GF-D8 (cell line): ENCODE results near the gene MRPS35.

ENCODE experiments used
- DNase-seq: peaks from one replicate; lab custom pipeline; 2025; lab: John Stamatoyannopoulos, UW

MRPS35 gene

DNA sequence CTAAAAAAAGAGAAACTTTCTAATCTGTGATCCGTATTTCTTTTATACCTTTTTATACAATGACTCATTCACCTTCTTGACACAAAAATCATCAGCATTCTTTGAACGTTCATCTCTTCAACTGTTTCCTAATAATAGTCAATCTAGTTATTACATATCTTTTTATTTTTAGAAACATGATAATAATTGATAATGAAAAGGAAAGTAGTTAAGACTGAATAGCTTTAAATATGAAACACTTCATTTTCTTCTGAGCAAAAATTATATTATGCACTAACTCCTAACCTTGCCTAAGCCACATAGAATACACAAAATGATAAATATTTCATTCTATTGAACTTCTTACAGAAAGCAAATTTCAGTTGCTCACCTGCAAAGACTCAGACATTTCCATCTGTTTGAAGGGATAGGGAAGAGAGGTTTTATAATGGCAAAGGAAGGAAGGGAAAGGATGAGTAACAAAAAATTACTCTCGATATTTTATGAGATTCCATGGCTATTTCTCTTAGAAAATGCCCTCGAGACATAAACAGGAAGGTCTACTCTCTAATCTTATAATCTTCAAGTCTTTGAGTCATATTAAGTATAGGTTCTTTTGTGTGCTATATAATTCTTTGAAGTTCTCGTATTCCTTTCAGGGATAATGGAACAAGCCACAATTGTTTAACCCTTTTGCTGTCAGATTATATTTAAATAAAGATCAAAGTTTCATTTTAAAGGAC, 61.9 kb downstream of the MRPS35 start:
- no peak for DNase-seq

DNA sequence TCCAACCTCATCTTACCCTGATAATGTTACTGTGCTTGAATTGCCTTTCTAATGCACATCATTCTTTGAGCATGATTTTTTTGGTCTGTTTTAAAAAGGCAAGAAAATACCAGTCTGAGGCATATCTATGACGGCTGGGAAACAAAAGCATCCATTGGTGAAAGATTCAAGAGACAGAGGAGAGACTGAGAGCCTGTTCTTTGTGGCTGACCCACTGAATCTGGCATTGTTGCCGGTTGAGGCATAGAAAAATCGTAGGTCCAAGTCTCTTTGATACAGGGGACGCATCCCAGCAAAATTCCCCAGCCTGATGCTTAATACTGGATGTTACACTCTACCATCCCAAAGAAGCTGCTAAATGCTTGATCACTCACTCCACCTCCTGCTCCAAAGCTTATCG, 66.5 kb downstream of the MRPS35 start:
- no peak for DNase-seq

DNA sequence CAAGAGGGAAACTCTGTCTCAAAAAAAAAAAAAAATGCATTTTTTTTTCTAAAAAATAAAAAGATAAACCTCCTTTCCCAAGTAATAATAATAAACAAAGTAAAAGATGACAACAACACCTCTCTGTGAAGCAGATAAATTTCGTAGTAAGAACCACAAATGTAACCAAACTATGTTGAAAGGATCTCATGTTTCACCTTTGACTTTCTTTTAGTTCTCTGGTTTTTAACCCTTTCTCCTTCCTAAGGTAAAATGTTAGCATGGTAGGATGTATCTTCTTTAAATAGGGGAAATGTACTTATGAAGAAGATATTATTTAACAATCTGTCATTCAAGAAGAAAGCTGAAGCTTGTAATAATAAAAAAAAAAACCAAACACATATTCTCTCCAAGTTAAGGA, 67.6 kb downstream of the MRPS35 start:
- no peak for DNase-seq

DNA sequence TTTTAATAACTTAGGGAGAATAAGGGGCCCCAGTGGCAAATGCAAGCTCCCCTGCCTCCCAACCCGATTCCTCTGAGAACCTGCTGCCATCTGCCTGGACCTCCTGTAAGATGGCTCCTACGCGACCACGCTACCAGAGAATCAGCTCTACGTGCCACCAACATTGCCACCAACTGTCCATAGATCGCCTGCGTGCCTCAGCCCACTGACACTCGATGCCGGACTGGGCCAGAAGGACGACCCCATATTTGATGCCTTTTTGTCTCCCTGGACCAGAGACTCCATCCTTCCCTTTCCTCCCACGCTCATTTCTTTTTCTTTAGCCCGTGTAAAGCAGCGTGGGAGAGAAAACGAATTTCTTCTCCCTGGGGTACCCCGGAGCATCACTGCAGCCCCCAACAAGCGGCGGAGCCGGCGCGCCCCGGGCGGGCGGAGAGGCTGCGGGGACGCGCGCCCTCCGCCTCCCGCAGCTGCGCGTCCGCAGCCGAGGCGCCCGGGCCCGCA, 68.8 kb downstream of the MRPS35 start:
- no peak for DNase-seq

DNA sequence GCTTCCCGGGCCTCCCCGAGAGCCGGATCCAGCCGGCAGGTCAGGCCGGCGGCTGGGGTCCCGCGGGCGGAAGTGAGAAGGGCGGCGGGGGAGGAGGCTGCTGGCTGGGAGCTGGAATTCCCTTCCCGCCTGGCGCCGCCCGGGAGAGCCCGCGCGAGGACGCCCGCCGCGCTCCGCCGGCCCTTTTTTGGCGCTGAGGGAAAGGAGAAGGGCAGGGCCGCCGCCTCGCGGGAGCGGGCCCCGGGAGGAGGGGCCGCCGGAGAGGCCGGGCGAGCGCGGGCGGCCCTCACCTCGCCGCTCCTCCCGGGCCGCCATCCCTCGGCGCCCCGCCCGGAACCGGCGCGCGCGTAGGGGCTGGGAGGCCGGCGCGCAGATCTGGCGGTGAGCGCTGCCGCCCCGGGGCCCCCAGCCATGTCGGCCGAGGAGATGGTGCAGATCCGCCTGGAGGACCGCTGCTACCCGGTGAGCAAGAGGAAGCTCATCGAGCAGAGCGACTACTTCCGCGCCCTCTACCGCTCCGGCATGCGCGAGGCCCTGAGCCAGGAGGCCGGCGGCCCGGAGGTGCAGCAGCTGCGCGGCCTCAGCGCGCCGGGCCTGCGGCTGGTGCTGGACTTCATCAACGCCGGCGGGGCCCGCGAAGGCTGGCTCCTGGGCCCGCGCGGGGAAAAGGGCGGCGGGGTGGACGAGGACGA, 69.4 kb downstream of the MRPS35 start, which contains the start of the genes KLHL42 and MANSC4:
TSS of gene KLHL42 (plus strand) at position 314 of the 692 bp plus-strand sequence. CDS start at position 412, 98 bp downstream.
TSS of gene MANSC4 (minus strand) at position 317 of the 692 bp plus-strand sequence. CDS start 8,960 bp downstream, outside the sequence.
- peak; percentile 21 for DNase-seq

DNA sequence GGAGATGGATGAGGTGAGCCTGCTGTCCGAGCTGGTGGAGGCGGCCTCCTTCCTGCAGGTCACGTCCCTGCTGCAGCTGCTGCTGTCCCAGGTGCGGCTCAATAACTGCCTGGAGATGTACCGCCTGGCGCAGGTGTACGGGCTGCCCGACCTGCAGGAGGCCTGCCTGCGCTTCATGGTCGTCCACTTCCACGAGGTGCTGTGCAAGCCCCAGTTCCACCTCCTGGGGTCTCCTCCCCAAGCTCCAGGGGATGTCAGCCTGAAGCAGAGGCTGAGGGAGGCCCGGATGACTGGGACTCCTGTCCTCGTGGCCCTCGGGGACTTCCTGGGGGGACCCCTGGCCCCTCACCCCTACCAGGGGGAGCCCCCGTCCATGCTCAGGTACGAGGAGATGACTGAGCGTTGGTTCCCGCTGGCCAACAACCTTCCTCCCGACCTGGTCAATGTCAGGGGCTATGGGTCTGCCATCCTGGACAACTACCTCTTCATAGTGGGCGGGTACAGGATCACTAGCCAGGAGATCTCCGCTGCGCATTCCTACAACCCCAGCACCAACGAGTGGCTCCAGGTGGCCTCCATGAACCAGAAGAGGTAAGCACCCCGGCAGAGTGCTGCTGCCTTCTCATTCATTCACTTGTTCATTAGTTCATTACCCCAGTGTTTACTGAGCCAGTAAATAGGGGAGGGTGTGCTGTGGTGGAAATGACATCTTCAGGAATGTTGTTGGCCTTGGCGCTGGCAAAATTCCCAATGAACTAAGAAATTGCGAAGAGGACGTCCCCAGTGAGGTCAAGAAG, 70.2 kb downstream of the MRPS35 start:
- DNase-seq: no peak

DNA sequence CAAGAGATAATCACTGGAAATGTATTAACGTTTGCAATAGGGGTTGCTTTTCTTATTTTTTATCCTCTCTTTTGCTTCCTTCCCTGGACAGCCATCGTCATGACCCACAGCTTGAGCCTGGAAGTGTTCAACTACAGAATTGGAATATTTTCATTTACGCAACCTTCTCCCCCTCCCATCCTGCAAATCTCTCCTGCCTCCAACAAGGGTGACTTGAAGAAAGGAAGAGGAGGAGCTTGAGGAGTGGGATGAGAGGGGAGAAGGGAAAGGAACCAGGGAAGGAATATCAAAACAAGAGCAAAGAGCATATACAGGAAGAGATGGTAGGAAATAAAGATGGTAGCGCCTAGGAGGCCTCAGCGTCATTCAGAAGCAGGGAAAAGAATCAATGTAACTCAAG, 71.0 kb downstream of the MRPS35 start:
- no peak for DNase-seq

DNA sequence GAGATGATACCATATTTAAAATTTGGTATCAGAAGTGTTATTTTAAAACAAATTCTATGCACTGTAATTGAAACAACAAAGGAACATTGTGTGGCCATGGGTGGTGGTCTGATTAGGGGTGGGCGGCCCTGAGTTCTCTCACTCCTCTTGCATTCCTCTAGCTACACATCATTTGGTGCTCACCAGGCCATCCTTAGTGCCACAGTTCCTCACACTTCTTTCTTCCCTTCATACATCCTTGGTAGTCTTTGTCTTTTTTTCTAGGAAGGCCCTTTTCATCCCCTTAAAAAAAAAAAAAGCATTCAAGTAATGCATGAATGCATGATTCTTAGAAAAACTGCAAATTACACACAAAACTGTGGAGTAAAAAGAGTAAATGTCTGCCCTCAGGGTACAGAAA, 71.8 kb downstream of the MRPS35 start:
- DNase-seq: no peak

DNA sequence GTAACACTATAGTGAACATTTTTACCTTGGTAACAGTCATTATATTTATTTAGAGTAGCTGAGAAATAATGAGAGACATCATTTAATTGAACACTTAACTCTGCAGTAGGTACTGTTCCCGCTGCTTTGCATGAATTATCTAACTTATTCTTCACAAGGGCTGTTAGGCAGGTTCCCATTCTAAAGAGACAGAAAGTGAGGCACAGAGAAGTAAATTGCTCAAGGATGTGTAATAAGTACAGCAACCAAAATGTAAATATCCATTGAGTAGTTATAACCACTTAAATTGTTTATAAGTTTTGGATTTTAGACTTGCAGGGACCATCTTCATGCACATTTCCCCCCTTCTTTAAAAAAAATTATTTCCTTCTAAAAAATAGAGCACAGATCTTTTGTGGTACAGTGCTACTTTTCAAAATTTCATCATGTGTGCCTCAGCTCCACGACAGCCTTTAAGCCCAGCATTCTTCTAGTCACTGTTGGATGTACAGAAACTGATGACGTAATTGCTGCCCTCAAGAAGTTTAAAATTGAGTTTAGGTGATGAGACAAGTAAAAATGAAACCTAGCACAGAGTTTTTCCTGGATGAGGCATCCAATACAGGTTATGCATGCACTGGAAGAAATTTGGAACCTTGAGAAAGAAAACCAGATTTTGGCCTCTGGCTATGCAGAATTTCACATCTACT, 75.4 kb downstream of the MRPS35 start:
- DNase-seq: peak; percentile 43

DNA sequence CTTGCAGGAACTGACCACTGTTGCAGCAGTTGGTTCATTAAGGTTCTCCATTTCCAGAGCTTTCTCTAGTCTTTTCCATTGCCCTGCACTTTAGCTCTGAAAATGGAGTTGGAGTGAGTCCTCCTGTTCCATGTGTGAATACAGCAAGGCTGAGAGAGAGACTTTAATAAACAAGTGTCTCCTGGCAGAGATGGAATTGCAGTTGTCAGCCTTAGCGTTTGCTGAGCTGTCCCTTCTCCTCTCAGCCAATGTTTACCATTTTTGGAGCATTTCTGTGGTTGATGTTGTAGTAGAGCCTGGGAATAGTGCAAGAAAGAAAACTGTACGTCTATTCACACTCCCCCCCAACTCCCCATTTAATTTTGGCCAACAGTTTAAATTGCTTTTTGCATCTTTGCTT, 76.9 kb downstream of the MRPS35 start:
- DNase-seq: no peak

DNA sequence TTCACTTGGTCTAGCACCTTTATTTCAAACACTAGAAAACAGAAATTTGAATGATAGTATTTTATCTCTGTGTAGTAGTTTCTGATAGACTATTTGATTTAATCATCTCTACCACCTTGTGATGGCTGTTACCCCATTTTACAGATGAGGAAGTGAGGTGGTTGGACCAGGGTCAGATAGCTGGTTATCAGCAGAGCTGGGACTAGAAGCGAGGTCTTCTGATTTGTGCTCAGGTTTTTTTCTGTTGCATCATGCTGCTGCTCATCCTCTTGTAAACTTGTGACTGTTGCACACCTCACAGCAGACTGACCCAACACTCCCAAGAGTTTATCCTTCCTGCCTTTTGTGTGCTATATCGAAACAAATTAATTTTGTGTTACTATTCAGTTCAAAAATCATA, 79.5 kb downstream of the MRPS35 start:
- DNase-seq: no peak

DNA sequence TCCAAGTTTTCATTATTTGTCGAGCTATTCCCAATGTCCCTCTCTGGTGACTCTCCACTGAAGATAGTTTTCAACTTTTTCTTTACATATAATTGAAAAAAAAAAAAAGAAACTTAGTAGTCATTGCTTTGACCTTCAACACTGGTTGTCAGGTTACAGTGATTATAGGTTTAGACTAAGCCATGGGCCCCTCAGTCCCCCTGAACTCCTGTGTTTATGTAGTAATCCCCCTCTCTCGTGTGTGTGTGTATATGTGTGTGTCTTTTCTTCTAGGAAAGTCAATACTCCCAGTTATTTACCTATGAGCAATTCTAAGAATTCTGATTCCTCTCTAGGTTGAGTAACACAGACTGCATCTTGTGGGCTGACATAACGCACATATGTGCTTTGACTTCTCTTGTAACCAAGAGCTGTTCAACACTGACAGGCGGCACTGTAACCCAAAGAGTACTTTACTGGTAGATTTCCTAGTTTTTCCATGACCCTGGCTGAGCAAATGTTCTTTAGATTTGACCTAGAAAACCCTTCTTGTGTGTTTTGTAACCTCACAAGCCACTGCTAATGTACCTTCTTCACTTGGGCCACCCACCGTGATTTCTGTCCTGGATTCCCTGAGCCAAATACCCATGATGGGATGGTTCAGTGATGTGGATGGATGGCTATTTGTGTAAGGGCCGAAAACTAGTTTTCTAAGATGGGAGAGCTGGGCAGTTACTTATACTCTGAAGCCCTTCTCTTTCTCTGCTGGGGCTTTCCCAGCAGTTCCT, 84.4 kb downstream of the MRPS35 start:
- DNase-seq: no peak

DNA sequence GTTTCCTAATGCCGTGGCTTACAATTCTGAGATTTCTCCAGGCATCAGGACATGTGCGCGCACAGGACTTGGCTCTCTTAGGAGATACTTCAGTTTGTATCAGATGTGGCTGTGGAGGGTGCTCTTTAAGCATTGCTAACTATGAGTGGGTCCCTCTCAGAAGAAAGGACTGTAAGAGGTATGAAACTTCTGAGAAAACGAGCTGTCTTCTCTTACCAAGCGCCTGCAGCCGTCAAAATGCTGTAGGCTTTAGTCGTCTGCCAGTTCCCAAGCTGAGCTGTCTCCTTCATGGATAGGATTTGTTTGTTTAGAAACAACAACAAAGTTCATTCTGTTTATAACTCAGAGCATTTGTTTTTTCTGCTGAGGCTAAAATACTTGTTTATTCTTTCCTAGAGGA, 85.5 kb downstream of the MRPS35 start:
- DNase-seq: no peak

DNA sequence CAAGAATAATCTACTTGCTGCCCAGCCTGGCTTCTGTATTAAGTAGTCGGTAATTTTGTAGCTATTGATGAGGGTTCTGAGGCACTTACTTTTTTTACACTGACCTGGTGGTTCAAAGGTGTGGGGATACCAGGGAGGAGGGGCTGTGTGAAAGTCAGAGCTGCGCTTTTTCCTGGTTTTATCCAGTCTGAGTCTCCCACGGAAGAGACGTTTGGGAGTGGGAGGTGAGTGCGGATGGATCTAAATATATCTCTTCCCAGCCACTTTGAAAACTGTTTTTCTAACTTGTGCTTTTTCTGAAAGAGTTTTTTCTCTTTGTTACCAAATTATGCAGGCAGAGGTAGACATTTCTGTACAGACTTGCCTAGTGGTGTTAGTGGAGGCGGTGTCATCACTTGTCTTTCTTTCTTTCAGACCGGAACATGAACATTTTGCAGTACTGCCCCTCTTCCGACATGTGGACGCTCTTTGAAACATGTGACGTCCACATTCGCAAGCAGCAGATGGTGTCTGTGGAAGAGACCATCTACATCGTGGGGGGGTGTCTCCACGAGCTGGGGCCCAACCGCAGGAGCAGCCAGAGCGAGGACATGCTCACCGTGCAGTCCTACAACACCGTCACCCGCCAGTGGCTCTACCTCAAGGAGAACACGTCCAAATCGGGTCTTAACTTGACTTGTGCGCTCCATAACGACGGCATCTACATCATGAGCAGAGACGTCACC, 86.8 kb downstream of the MRPS35 start:
- no peak for DNase-seq

DNA sequence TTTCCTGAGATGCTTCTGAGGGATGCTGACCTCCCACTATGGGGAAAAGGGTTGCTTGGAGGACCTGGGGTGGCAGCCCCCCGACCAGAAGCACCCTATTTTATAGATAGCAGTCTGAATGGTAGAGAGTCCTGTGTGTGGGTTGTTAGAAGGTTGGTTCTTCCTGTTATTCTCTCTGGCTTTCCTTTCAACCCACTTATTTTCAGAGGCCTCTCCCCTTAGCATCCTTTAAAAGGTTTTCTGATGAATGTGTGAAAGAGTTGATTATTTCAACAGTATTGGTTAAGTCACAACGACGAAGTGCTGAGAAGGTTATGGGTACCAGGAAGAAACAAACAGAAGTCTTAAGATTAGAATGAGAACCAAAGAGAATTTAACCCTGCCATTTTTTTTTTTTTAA, 90.2 kb downstream of the MRPS35 start:
- no peak for DNase-seq

DNA sequence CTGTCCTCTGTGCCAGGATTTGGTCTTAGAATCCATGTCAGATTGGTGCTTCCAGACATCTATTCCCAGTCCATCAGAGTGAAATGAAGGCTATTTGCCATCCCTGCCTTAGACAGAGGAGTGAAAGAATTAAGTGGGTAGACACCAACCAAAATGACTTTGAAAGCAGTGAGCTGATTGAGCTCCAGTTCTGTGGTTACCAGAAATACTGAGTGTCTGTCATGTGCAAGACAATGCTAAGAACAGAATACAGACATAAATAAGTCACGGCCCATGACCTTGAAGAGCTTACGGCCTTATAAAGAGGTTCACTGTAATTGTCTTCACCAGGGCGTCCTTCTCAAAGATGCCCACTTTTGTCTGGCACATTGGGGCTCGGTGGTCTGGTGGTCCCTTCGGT, 91.0 kb downstream of the MRPS35 start:
- DNase-seq: no peak

DNA sequence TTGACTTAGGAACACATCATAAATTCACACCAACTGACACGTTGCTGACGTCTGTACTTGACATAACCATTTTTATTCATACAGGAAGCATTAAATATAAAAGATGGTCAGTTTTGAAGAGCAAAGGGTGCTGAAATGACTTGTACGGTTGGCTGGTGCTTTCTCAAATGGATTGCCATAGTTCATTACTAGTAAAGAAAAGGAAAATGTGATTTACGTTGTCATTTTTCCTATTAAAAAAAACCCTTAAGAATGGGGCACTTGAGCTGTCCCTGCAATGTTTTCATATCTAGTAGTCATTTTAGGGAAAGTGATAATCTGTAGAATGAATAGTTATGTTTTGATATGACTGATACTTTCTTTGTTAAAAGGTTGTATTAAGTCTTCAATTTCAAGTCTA, 91.9 kb downstream of the MRPS35 start:
- DNase-seq: no peak

DNA sequence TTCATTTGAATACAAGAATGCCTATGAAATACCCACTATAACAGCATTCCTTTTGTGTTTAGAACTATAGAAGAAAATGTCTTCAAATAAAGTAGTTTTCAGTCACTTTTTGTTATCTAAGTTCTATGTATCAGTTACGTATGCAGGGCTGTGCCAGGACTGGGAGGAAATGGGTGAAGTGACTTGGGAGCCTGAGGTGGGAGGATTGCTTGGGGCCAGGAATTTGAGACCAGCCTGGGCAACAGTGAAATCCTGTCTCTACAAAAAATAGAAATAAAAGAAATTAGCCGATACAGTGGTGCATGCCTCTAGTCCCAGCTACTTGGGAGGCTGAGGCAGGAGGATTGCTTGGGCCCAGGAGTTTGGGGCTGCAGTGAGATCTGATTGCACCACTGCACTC, 92.3 kb downstream of the MRPS35 start:
- DNase-seq: no peak

DNA sequence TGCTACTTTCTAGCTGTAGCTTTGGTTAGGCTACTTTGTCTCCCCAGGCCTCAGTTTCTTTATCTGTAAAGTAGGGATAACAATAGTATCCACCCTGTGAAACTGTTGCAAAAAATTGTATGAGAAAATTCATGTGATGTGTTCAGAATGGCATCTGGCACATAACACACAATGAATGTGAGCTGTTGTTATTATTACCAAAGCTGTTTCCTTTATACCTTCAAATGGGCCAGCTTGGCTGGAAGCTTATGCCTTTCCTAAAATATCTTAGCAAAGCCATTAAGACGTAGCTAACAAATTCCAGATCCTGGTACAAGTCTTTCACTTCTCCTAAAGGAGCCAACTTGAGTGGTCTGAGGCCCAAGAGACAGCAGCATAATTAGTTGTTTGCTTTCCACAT, 94.6 kb downstream of the MRPS35 start:
- DNase-seq: no peak
